Measurements from ENCODE around the gene DTX3L. TPM values are rescaled to one million over a fixed set of nuclear protein-coding genes. Genes with fewer than 3 reads are reported as not detected.

DTX3L gene
- 0.36 and 0.64 TPM in 2 replicates for polyA plus RNA-seq

DNA sequence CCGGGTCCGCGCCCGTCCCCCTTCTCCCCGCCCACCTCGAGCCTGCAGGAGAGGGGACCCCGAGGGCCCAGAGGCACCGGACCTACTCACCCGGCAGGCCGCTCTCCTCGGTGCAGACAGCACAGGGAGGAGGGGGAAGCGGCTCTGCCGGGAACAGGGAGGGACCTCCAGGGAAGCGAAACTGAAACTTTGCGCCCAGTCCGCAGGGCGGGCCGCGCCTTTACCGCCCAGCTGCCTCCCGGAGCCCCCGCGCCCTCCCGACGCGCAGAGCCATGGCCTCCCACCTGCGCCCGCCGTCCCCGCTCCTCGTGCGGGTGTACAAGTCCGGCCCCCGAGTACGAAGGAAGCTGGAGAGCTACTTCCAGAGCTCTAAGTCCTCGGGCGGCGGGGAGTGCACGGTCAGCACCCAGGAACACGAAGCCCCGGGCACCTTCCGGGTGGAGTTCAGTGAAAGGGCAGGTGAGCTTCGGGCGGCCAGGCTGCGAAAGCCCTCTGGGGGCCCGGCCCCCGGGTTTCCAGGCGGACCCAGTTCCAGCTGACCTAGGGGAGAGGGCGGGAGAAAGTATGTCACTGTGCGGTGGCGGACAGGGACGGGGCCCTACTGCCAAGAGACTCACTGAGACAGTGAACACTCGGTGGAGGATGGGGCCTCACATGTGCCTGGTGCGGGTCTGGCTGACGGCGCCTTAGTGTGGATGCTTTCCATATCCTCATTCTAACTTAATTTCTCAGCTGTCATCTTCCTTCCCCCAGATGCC, at the start of gene DTX3L, which contains the start of gene PARP9:
TSS of gene DTX3L (plus strand) at position 184 of the 758 bp plus-strand sequence. CDS start at position 273, 89 bp downstream.
TSS of gene PARP9 (minus strand) at position 146 of the 758 bp plus-strand sequence. CDS start 4,680 bp downstream, outside the sequence.

DNA sequence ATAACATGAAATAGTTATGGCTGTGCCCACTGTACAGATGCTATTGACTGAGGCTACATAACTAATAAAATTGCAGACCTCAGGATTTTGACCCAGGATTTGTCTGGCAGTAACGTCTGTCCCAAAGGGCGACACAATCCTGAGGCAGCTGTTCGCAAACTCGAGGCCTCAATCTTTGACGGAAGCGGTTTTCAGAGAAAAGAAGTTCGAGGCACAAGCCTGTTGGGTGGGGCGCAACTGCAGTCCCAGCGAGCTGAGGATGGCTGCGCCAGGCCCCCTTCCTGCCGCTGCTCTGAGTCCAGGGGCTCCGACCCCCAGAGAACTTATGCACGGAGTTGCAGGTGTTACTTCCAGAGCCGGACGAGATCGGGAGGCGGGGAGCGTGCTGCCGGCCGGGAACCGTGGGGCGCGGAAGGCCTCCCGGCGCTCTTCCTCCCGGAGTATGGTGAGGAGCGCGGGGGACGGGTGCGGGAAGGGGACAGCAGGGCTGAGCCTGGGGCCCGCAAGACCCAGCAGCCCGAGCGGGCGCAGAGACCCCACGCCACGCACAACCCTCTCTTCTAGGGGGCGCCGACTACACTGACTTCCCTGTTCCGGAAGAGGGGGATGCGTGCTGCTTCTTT, 13.4 kb downstream of the DTX3L start, which contains the start of gene PARP15:
TSS of gene PARP15 (plus strand) at position 242 of the 623 bp plus-strand sequence. CDS start at position 260, 18 bp downstream.

Other genes starting within 250 kb of the DTX3L start
- gene CSTA, start 239.1 kb upstream of the DTX3L start, polyA plus RNA-seq, result not detected in 2 replicates
- gene MIX23, start 181.1 kb upstream of the DTX3L start, polyA plus RNA-seq, result 12.6 and 17.5 TPM in 2 replicates
- 337 and 434 TPM in 2 replicates for gene FAM162A, start 180.2 kb upstream of the DTX3L start, polyA plus RNA-seq
- 0.11 and 0.45 TPM in 2 replicates for gene WDR5B, start 148.3 kb upstream of the DTX3L start, polyA plus RNA-seq
- gene KPNA1, start 49.4 kb upstream of the DTX3L start, polyA plus RNA-seq, result 21.5 and 26.1 TPM in 2 replicates
- 0.64 and 1.9 TPM in 2 replicates for gene PARP9, start within 50 bp of the DTX3L start, polyA plus RNA-seq
- 2.2 and 2.7 TPM in 2 replicates for gene PARP15, start 13.3 kb downstream of the DTX3L start, polyA plus RNA-seq
- gene PARP14, start 116.5 kb downstream of the DTX3L start, polyA plus RNA-seq, result 1.3 and 4.7 TPM in 2 replicates
- 12.1 and 13.0 TPM in 2 replicates for gene HSPBAP1, start 229.5 kb downstream of the DTX3L start, polyA plus RNA-seq
- 37.0 and 49.3 TPM in 2 replicates for gene SLC49A4, start 230.7 kb downstream of the DTX3L start, polyA plus RNA-seq

Measured in Purkinje cell (primary cell).